Brain pericyte (primary cell): ENCODE results near the gene FGFR3.

ENCODE experiments used
- DNase-seq: peaks from one replicate; pipeline ENCODE4 v3.0.0-alpha.2; 2012; ENCODE audit warnings: low read depth, low spot score

The FGFR3 gene

GRCh38 chr4:1756893-1757779 lies 36.0 kb upstream of the FGFR3 start:
- DNase-seq, result no peak

GRCh38 chr4:1757836-1758235 lies 35.3 kb upstream of the FGFR3 start:
- DNase-seq, result no peak

- no peak for DNase-seq
Observed at GRCh38 chr4:1758306-1759121, 34.6 kb upstream of the FGFR3 start.

- DNase-seq, result no peak
Observed at GRCh38 chr4:1759170-1759817, 33.8 kb upstream of the FGFR3 start.

- DNase-seq, result no peak
Observed at GRCh38 chr4:1759818-1760223, 33.3 kb upstream of the FGFR3 start.

- no peak for DNase-seq
Observed at GRCh38 chr4:1760521-1761071, 32.5 kb upstream of the FGFR3 start.

- no peak for DNase-seq
Observed at GRCh38 chr4:1761130-1761689, 31.9 kb upstream of the FGFR3 start.

DNA sequence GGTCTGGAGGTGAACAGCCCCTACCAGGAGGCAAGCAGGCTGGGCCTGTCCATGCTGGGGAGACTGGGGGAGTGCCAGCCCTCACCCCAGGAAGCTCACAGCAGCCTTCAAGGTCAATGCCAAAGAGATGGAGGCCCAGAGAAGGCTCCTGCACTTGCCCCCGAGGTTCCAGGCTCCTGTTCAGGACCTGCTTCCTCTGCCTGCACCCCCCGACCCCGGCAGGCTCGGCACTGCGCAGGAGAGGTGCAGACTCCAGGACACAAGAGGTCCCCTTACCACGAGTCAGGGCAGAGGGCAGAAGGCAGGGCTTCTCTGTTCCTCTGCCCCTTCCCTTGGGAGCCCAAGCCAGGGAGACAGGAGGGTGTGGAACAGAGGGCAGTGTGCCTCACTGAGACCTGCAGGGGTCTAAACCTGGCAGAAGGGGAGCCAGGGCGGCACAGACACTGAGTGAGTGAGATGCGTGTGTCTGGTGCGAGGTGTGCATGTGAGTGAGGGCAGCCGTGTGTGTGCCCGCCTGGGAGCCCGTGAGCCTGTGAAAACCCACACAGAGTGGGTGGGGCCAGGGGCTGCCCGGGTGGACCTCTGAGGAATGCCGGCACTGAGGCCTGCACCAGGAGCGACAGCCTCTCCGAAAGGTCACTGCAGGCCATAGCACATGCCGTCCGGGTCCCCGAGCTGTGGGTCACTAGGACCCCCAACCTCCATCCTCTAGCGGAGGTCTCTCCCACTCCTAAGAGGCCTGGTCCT lies 30.7 kb upstream of the FGFR3 start:
- DNase-seq, result no peak

GRCh38 chr4:1763070-1763549 lies 30.0 kb upstream of the FGFR3 start:
- no peak for DNase-seq

- DNase-seq, result no peak
Observed at GRCh38 chr4:1763550-1764080, 29.5 kb upstream of the FGFR3 start.

DNA sequence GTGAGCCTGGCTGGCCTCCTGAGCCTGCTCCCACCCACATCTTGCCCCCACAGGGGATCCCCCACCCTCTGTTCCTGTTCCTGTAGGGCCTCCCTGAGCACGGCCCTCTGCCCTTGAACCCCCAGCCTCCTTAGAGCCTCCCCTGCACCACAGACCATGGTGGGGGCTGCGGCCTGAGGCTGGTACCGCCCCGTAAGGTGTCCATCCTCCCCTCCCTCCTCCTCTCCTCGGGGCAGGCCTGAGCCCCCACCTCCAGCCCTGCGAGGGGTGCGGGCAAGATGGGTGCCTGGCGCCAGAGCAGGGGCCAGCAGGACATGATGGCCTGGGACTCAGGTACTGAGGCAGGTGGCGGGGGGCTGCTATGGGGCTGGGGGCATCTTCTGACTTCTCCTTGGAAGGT lies 28.4 kb upstream of the FGFR3 start:
- no peak for DNase-seq

GRCh38 chr4:1765409-1766072 lies 27.6 kb upstream of the FGFR3 start:
- no peak for DNase-seq

DNA sequence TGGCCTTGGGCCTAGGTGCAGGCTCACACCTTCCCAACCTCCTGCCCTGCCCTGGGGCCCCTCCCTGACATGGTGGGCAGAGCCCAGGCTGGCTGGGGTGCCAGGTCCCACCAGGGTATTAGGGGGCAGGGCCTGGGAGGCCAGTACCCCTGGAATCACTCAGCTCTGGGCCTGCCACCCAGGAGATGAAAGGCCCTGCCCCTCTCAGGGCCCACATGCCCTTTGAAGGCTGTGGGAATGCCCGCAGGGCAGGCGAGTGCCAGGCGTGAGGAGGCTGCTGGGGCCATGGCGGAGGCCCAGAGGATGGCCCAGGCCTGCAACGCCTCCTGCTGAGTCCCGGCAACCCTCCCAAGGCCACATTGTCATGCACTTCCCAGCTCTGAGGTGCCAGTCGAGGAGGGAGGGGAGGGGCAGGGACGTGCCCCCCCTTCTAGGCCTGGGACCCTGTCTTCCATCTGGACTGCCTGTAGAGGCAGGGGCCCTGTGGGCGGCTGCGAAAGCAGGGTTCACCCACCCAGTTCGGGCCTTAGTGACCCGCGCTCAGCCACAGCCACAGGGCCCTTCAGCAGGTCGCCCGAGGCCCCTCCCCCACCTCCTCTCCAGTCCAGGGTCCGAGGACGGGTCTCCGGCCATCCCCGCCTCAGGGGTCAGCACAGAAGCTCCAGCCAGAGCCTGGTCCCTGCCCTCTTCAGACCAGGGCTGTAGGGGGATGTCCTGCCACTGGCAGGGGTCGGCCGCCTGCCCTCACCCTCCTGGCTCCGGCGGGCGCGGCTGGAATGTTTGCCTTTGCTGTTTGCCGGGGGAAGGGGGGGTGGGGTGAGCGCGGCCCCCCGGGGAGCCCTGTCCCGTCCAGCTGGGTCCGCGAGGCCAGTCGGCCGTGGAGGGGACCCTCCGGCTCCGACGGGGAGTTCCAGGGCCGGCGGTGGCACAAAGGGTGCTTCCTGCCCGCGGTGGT lies 26.7 kb upstream of the FGFR3 start:
- DNase-seq, result no peak

- no peak for DNase-seq
Observed at GRCh38 chr4:1767061-1767769, 25.9 kb upstream of the FGFR3 start.

- no peak for DNase-seq
Observed at GRCh38 chr4:1767770-1768366, 25.2 kb upstream of the FGFR3 start.

DNA sequence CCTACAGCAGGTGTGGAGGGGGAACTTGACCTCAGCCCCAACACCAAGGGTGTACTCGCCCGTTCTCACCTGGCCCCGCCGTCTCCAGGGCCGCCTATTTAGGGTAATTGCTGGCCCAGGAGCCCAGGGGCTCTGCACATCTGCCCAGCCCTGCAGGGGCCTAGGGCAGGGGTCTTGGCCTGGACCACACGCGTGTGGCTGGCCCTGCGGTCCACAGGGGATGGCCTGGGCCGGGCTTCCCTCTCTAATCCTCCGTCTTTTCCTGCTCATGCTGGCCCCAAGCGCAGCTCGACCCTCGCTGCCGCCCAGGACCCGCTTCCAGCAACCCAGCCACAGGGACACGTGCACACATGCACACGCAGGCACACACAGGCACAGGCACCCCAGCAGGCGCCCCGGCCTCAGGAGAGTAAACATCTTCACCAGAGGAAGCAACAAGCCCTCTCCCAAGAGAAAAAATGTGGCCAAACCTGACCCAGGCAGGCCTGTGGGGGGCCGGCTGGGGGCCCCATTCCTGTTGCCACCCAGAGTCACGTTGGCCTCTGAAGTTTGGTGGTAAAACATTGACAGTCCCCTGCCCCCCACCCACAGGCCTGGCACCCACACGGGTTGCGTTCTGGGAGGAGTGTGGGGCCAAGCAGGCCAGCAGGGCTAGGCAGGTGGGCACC lies 24.6 kb upstream of the FGFR3 start:
- no peak for DNase-seq

GRCh38 chr4:1769692-1770091 lies 23.4 kb upstream of the FGFR3 start:
- DNase-seq, result no peak
